HEK293 (cell line): ENCODE measurements around the gene CCDC14.

ENCODE experiments used
- CTCF ChIA-PET: fragments of 350-600 bp; formaldehyde crosslinking; extraction: SDS; loops from one replicate; lab custom pipeline; 2021; ENCODE audit warnings: antibody characterized with exemption; lab: Yijun Ruan, JAX
- POLR2A ChIA-PET: fragments of 300-600 bp; formaldehyde crosslinking; extraction: SDS; loops from one replicate; lab custom pipeline; 2020; ENCODE audit warnings: antibody characterized with exemption, inconsistent platforms; lab: Yijun Ruan, JAX
- H3K27ac ChIP-seq: fragments of 200-500 bp; sonication (Bioruptor generic); 2 replicates; pipeline ENCODE4 v1.5.1; 2014; ENCODE audit warnings: low read depth, low read length, control low read depth, inconsistent platforms; ENCODE audit errors: extremely low read depth
- H3K36me3 ChIP-seq, 2 experiments: fragments of 200-500 bp in 1 of 2; sonication (Bioruptor generic) in 1 of 2; 1 replicate in 1 of 2; 2 replicates in 1 of 2; pipeline ENCODE4 v1.5.1; 2014 to 2017; ENCODE audit warnings: inconsistent platforms in 2 of 2, low read length in 2 of 2; ENCODE audit not compliant: control insufficient read depth in 2 of 2, insufficient read depth in 1 of 2
- H3K4me1 ChIP-seq: fragments of 200-500 bp; sonication (Bioruptor generic); 2 replicates; pipeline ENCODE4 v1.5.1; 2014; ENCODE audit warnings: mild to moderate bottlenecking, low read length, inconsistent platforms; ENCODE audit not compliant: control insufficient read depth, insufficient read depth
- H3K4me3 ChIP-seq: 2 replicates; pipeline ENCODE4 v1.5.1; 2011; ENCODE audit warnings: low read depth, mild to moderate bottlenecking, control low read depth, low read length, moderate library complexity
- H3K9me3 ChIP-seq: fragments of 200-500 bp; sonication (Bioruptor generic); 2 replicates; pipeline ENCODE4 v1.5.1; 2014; ENCODE audit warnings: low read depth, low read length, inconsistent platforms; ENCODE audit not compliant: control insufficient read depth, insufficient read depth
- AEBP2 ChIP-seq: fragments of 450-650 bp; formaldehyde crosslinking; IDR thresholded peaks from 2 replicates; pipeline ENCODE4 v1.5.1; 2016; ENCODE audit warnings: missing biosample characterization, missing genetic modification characterization, borderline replicate concordance
- HIC1 ChIP-seq: fragments of 450-650 bp; formaldehyde crosslinking; IDR thresholded peaks from 2 replicates; pipeline ENCODE4 v1.5.1; 2016; ENCODE audit warnings: missing biosample characterization, missing genetic modification characterization
- PRDM2 ChIP-seq: fragments of 450-650 bp; formaldehyde crosslinking; IDR thresholded peaks from 2 replicates; pipeline ENCODE4 v1.5.1; 2016; ENCODE audit warnings: missing biosample characterization, missing genetic modification characterization, borderline replicate concordance
- TCF7L2 ChIP-seq: IDR thresholded peaks from 2 replicates; pipeline ENCODE4 v1.6.1; 2011; ENCODE audit warnings: low read depth, mild to moderate bottlenecking, inconsistent platforms, low read length, moderate library complexity, borderline replicate concordance
- ZBTB44 ChIP-seq: fragments of 450-650 bp; IDR thresholded peaks from 2 replicates; pipeline ENCODE4 v1.5.1; 2018; ENCODE audit warnings: missing biosample characterization, mild to moderate bottlenecking, missing genetic modification characterization
- ZNF133 ChIP-seq: fragments of 450-650 bp; formaldehyde crosslinking; IDR thresholded peaks from 2 replicates; pipeline ENCODE4 v1.5.1; 2016; ENCODE audit warnings: missing biosample characterization, missing genetic modification characterization
- ZNF19 ChIP-seq: fragments of 450-650 bp; formaldehyde crosslinking; IDR thresholded peaks from 2 replicates; pipeline ENCODE4; 2016; ENCODE audit warnings: missing biosample characterization, missing genetic modification characterization, low read depth
- ZNF2 ChIP-seq: fragments of 450-650 bp; formaldehyde crosslinking; IDR thresholded peaks from 2 replicates; pipeline ENCODE4 v1.5.1; 2016; ENCODE audit warnings: missing biosample characterization, missing genetic modification characterization
- ZNF341 ChIP-seq: fragments of 450-650 bp; formaldehyde crosslinking; IDR thresholded peaks from 2 replicates; pipeline ENCODE4; 2016; ENCODE audit warnings: low read depth, missing biosample characterization, missing genetic modification characterization
- ZNF558 ChIP-seq: fragments of 450-650 bp; formaldehyde crosslinking; IDR thresholded peaks from 2 replicates; pipeline ENCODE4 v1.5.1; 2016; ENCODE audit warnings: missing biosample characterization, missing genetic modification characterization
- ZSCAN5A ChIP-seq: fragments of 450-650 bp; formaldehyde crosslinking; IDR thresholded peaks from 2 replicates; pipeline ENCODE4 v1.5.1; 2016; ENCODE audit warnings: missing biosample characterization, missing genetic modification characterization
- ZXDB ChIP-seq: fragments of 450-650 bp; formaldehyde crosslinking; IDR thresholded peaks from 2 replicates; pipeline ENCODE4 v1.5.1; 2016; ENCODE audit warnings: missing biosample characterization, missing genetic modification characterization

CCDC14 gene

GRCh38 chr3:123893012-123893411 is 68.0 kb downstream of the CCDC14 start:
- CTCF ChIA-PET = interaction anchor here (0.8 kb wide), 1 partner anchor 169 kb away, joined by 3 read pairs; no protein-coding TSS in a partner anchor
- H3K4me1 ChIP-seq = no peaks in the 10 kb centered on the region

More at GRCh38 chr3:123893012-123893411, 68.0 kb downstream of the CCDC14 start:
- Histone ChIP-seq H3K9me3 (no peaks in the 10 kb centered on the region), H3K27ac (no peak overlapping the region)
- POLR2A ChIA-PET = no interaction called here
- TF ChIP-seq PRDM2 (tag by site-specific recombination) (no peak), ZSCAN5A (no peak), ZNF133 (tag by site-specific recombination) (no peak), ZNF2 (tag by site-specific recombination) (no peak), ZNF341 (no peak), AEBP2 (tag by site-specific recombination) (no peak), TCF7L2 (no peak), HIC1 (tag by site-specific recombination) (no peak), ZBTB44 (tag by site-specific recombination) (no peak), ZNF558 (tag by site-specific recombination) (no peak), ZNF19 (tag by site-specific recombination) (no peak), ZXDB (tag by site-specific recombination) (no peak)
- TF ChIP-seq, all 188 proteins: peak for 0
- H3K4me3 ChIP-seq = no peak overlapping the region
- H3K36me3 ChIP-seq = no peaks in the 10 kb centered on the region
